HG02973 (cell line): Measurements from ENCODE around the gene SBF2.
A peak's percentile ranks its signal among the peaks of the same experiment; 100 is the strongest.

Experiments used
- ATAC-seq: cut with Tn5 transposase; IDR thresholded peaks from one replicate; pipeline ENCODE4 v1.9.1; 2021; ENCODE audit warnings: moderate library complexity; ENCODE audit not compliant: unreplicated experiment

SBF2 gene

DNA sequence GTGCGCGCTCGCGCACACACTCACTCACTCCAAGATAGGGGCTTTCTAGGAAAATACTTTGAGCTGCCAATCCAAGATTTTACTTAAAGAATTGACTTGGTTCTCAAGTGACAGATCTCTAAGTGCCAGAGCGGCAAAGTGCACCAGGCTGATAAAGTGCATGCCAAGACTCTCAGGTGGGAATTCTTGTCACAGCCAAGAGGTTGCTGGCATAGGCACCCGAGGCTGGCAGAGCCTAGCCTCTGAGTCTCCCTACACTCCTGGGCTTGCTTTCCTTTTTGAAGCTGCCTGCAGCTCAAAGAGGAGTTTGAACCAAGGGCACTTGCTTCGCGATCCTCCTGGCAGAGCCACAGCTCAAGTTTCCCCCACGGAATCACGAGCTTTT, 8.3 kb upstream of the SBF2 start:
- ATAC-seq = no peak

DNA sequence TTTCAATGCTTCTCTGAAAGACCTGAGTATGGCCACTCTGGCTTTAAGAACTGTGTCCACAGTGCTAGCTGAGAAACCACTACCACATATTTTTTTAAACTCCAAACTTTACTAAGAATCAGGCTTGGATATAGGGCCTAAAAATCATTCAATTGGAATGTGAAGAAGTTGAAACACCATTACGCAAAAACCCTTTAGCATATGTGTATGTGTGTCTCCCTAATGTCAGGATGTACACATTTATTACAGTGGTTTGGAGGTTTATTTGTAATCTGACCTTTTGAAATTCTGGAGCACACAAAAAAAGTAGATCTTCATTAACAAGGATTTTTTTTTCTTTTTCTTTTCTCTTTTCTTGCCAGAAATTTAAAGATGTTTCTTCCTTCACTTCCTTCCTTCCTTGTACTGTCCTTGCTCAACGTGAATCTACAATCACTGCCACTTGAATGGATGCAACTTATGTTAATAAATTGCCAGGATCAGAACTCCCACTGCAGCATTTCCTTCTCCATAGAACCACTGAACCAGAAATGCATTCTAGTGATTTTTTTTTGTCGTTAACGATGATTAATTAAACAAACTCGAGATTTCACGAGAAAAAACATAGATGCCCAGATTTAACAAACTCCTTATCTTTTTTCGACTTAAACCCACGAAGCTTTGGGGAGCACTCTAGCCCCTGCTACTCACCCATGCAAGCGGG, 7.8 kb upstream of the SBF2 start:
- ATAC-seq = no peak

DNA sequence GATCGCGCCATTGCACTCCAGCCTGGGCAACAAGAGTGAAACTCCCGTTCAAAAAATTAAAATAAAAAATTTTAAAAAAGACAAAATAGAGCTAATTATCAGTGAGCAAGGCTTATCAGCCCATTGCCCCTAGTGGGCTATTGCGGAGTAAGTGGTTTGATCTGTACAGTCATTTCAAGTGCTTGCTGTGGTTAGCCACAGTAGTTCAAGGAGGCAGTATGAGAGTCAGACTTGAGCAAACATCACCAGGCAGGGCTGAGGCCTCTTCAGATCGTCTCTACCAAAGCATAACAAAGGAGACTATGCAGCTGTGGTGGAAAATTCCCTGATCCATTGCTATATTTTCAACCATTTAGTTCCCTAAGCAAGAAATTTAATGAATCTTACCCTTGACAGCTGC, 4.3 kb upstream of the SBF2 start:
- ATAC-seq = peak; percentile 94

DNA sequence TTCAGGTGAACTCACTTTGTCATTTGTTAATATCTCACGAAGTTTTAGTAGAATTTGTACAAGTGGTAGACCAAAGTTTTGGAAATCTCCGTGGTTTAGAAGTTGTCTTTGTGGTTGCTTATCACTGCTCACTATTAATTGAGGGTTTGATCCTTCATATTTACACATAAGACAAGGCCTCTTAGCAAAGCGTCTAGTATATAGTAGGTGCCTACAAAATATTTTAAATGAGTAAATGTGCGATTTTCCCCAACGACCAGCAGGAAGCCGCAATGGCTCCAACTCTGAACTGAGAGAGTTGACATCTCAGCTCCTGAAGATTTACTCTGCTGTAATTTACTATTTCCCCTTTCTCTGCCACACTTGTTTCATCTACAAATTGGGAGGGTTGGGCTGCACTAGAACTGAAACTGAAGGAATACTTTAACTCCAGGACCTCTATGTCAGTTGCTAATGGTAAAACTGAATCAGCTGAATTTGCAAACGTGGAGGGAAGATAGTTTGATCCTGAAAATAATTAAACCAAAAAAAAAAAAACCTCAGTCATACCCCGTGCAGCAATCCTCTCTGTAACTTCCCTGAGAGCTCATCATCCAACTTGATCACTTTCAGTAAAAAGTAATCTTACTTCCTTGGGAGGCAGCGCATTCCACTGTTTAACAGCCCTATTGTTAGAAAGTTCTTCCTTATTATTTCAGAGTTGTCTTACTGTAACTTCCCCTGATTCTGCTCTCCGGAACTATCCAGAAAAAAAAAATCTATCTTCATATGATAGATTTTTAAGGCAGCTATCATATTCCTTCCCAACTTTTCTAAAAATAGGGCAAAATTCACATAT, 1.3 kb upstream of the SBF2 start:
- no peak for ATAC-seq

DNA sequence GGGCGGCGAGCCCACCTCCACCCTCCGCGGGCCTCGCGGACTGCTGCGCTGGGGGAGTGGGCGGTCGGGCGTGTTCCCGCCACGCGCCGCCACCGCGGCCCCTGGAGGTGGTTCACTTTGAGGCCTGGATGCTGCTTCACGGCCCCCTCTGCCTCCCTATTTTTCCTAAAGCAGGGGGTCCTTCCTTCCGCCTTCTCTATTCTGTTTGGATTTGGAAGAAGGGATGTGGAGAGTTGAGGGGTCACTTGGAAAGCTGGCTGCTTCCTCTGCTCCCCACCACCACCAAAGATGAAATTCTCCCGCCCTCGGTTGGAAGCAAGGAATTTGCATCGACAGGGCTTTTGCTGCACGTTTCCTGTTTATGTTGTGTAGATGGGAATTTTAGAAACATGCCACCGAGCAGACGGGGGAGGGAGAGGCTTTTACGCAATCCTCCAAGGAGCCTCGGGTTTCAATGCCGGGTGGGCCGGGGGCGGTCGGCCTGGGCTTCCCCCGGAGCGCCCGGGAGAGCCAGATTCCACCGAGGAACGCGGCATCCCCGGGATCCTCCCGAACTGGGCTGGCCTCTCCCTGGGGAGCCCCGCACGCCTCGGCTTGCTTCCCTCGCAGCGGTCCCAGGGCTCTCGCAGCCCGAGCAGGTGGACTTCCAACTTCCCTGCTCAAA, 403 bp upstream of the SBF2 start:
- no peak for ATAC-seq

DNA sequence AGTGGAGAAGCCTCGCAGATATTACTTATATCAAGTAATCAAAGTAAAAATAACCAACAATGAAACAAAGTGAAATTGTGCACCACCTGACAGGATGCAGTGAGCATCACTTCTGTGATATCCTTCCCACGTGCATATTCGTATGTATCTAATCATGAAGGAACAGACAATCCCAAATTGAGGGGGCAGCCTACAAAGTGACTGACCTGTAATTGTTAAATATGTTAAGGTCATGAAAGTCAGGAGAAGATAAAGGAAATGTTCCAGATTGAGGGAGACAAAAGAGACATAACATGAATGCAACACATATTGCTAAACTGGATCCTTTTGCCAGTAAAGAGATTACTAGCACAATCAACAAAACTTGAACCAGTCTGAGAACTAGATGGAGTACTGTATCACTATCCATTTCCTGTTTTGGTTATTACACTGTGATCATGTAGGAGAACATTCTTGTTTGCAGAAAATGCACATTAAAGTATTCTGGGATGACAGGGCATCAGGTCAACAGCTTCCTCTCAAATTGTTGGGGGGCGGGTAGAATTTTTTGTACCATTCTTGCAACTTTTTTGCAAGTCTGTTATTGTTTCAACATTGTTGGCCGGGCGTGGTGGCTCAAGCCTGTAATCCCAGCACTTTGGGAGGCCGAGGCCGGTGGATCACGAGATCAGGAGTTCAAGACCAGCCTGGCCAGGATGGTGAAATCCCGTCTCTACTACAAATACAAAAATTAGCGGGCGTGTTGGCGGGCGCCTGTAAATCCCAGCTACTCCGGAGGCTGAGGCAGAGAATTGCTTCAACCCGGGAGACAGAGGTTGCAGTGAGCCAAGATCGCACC, 2.0 kb downstream of the SBF2 start:
- no peak for ATAC-seq

DNA sequence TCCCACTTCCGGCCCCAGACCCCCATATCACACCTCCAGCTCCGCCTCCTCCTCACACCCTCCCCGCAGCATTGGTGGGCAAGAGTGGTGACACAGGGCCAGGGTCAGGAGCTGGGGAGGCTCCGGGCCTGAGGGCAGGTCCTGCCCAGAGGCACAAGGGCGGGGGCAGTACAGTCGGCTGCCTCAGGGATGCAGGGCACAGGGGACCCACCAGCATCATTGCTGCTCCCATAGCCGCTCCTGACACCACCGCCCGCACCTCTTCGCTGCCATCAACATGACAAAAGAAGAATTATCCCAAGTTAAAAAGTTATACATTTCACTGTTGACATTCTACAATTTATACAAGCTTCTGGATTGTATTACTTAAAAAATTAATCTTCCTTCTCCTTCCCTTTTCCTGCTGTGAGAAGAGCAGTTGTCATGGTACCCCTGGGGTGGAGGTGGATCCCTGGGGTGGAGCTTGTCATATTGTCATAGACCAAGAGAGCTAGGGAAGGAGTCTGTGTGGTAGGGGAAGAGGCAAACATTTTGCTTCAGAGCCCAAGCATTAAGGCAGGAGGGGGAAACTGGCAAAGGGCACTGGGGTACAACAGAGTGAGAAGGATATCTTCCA, 4.1 kb downstream of the SBF2 start:
- ATAC-seq = no peak

DNA sequence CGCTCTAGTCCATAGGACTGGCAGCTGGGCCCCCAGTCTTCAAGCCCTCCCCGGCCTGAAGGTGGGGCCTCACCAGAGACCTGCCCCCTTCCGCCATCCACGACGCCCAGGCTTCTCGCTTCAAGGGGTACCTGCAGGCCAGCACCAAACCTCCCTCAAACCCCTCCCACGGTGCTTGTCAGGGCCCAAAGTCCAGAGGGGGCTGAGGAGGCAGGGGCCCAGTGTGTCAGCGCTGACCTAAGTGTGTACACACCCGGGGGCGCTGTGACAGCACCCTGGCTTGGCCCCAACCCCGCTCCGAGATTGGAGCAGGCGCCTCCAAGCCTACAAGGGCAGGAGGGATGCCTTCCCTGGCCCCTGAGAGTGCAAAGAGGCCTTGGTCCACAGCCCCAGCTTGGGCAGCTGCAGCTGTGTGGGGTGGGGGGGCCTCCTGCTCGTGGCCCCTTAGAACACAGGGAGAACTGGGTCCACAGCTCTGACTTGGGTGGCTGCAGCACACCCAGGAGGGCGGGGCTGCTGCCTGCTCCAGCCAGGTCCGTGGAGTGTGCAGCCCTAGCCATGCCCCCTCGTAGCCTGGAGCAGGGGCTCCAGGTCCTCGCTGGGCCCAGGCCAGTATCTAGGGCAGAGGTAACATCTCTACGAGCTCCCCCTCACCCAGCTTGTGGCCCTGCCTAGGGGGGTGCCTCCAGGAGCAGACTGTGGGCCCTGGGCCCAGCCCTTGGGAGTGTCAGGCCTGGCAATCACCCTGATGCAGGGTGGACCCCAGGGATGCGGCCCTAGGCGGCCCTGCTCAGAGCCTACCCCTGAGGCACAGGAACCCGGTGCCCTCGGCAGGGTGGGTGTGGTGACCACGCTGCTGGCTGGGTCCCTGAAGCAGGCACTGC, 4.9 kb downstream of the SBF2 start:
- ATAC-seq = no peak

DNA sequence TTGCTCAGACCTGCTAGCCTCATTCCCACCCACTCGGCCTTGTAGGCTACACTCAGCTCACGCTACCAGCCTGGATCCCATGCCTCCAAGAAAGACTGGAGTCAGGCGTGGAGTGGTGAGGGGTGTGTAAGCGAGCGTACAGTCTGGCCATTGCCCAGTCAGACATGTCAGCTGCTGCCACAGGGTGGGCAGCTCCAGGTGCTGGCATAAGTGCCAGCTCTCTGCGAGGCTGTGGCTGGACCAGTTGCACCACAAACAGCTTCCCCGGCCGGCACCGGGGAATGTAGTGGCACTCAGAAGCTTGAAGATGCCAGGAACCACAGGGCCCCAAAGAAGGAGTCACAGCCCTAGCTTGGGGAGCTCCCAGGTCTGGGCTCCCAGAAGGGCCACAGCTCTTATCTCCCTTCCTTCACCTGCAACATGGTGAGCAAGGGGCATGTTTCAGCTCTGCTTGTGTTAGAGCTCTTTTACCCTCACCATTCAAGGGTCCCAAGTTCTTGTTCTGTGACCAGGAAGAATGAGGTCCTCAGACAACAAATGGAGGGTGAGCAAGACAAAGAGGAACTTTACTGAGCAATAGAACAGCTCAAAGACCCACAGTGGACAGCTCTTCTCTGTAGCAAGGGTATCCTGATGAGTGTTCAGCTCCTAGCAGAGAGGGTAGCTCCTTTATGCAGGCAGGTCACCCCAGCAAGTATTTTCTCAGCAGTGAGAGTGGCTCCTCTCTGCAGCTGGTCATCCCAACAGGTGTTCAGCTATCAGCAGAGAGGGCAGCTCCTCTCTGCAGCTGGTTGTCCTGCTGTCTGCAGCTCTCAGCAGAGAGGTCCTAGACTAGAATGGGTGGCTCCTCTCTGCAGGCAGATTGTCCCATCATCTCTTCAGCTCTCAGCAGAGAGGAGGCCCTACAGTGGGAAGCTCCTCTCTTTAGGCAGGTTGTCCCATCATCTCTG, 6.0 kb downstream of the SBF2 start:
- no peak for ATAC-seq

DNA sequence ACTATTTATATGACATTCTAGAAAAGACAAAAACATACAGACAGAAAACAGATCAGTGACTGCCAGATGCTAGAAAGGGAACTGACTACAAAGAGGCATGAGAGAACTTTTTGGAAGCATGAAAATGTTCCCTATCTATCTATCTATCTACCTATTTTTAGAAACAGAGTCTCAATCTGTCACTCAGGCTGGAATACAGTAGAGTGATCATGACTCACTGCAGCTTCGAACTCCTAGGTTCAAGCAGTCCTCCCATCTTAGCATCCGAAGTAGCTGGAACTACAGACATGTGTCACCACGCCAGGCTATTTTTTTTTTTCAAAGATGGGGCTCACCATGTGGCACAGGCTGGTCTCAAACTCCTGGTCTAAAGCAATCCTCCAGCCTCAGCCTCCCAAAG, 6.9 kb downstream of the SBF2 start:
- no peak for ATAC-seq

DNA sequence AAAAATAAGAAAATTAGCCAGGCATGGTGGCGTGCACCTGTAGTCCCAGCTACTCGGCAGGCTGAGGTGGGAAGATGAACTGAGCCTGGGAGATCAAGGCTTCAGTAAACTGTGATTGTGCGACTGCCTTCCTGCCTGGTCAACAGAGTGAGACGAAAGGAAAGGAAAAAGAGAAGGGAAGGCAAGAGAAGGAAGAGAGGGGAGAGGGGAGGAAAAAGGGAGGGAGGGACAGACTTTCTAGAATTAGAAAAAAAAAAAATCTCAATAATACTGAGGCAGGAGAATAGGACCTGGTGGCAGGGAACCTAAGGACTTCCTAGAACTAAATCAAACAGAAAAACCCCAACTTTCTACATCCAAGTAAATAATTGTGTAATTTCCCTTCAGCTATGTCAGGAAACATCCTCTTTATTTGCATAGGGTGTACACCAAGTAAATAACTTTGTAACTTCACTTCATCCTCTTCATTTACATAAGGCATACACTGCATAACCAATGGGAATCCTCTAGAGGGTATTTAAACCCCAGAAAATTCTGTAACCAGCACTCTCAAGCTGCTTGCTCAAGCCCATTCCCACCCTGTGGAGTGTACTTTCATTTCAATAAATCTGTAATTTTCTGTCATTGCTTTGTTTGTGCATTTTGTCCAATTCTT, 8.7 kb downstream of the SBF2 start:
- ATAC-seq = no peak

DNA sequence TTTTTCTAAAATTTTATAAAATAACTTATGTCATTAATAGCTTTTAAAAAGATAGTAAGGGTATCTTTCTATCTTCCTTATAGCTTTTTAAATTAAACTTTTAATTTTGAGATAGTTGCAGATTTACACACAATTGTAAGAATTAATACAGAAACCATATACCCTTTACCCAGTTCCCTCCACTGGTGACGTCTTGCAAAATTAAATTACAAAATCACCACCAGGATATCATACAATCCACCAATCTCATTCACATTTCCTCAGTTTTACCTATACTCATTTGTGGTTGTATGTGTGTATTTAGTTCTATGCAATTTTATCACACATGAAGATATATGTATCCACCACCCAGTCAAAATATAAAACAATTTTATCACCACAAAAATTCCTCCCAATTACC, 10.0 kb downstream of the SBF2 start:
- no peak for ATAC-seq

DNA sequence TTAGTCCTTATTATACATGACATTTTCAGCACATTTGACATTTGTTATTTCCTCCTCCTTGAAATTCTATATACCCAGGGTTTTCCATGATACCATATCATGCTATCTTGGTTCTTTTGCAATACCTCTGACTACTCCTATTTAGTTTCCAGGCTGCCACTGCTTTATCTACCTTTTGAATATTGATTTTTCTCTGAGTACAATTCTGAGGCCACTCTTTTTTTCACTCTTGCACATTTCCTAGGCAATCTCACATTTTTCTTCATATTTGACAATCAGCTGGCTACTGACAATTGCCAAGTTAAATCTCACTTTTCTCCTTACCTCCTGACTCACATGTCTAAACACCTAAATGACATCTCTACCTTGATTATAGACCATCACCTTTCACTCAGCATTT, 11.9 kb downstream of the SBF2 start:
- ATAC-seq = no peak

DNA sequence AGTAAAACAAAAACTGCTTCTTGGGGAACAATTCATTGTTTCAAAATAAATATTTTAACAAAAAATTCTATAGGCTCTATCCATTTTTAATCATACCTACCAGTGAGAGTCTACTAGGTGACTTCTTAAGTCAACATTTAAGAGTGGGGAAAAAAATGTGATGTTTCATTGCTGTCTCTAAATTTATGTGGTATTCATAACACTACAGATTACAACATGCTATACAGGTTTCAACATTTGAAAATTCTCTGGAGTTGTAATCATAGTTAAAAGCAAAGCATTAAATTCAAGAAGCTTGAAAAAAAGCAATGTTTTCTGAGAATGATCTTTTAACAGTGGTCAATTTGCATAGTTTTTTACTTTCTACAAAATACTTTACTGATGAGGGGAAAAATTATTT, 18.3 kb downstream of the SBF2 start:
- no peak for ATAC-seq

DNA sequence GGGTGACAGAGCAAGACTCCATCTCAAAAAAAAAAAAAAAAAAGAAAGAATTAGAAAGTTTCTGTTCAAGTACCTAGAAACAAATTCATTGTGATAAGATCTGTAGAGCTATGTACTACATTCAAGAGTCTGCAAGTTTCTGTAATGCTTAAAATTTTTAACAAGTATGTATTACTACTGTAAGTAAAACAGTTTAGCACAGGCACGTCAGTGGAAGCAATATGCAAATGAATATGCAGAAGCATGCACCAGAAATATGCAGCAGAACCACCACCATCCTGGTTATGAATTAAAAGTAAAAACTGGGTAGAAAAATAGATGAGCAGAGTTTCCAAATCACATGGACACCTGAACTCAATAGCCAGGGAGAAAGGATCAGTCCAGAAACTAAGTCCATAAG, 19.3 kb downstream of the SBF2 start:
- no peak for ATAC-seq

DNA sequence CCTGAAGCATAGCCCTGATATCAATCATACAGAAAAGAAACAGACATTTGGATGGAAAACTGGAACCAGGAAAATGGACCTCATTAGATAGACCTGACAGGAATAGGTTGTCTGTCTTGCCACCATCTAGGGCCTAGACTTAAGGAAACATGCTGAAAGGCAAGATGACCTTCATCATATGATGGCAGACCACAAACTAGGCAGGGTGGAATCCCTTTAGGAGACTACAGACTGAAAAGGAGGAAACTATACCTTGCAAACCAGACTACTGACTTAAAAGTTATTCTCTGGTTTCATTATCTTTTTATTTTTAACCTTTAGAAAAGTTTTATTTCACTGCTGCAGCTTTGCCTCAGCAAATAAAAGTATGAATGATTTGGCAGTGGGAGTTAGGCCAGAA, 20.3 kb downstream of the SBF2 start:
- no peak for ATAC-seq

DNA sequence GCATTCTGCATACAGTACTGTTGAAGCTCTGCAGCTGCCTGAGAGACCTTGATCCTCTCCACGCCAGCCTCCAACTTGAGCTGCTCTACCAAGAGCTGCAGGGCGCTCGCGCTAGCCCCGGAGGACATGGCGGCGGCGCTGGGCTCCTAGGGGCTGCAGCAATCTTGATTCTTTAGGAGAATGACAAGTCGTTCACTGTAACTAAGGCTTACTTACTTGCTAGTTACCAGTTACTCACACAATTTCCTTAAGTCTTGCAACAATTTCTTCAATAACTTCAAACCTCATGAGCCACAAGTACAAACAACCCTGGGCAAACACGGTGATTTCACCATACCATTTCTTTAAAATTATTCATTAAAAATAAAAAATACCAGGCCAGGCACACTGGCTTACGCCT, 21.9 kb downstream of the SBF2 start:
- no peak for ATAC-seq
